ENCODE data around the gene TMEM254. TPM values are rescaled to one million over a fixed set of nuclear protein-coding genes. Genes with fewer than 3 reads are reported as not detected.

Gene TMEM254
- total and polyA plus RNA-seq, 2 of the 4 experiments (the other 2 are of a cell fraction): 4.7 to 10.7 TPM

GRCh38 chr10:80081026-80081425 is 2.6 kb downstream of the TMEM254 start:
- Histone ChIP-seq H3K4me3 (ENCODE audit: insufficient read depth, low read depth, low read length) (no peak overlapping the region), H4K20me1 (ENCODE audit: insufficient read depth, low read length) (no peaks in the 10 kb centered on the region), H3K18ac (ENCODE audit: low read depth, low read length) (no peak overlapping the region), H3K9me1 (ENCODE audit: insufficient read depth, low read length) (peaks cover 3% of the 10 kb centered on the region; the same call in 1 of the 2 replicates), H2BK5ac (ENCODE audit: low read depth, low read length, poor library complexity, severe bottlenecking) (no peak overlapping the region), H2AK5ac (ENCODE audit: low read depth, low read length) (no peak overlapping the region), H3K14ac (replicated peaks; ENCODE audit: low read depth, low read length) (no peak overlapping the region), H3K9me3 (ENCODE audit: control insufficient read depth, insufficient read depth, low read length) (no peaks in the 10 kb centered on the region), H2AK9ac (replicated peaks; ENCODE audit: low read depth, low read length, poor library complexity) (no peak overlapping the region), H3K4me2 (ENCODE audit: low read depth, low read length) (no peak overlapping the region), H2BK120ac (ENCODE audit: low read depth, low read length) (no peak overlapping the region), H3K9ac (ENCODE audit: low read depth, low read length) (no peak overlapping the region), H3K23ac (ENCODE audit: low read depth, low read length) (no peak overlapping the region), H2AFZ (replicated peaks; ENCODE audit: low read length, poor library complexity) (no peak overlapping the region), H3K27me3 (ENCODE audit: control insufficient read depth, insufficient read depth, low read length) (no peaks in the 10 kb centered on the region), H4K5ac (ENCODE audit: low read depth, low read length) (no peak overlapping the region), H3K79me1 (ENCODE audit: low read depth in 1 of 2, low read length in 2 of 2) (peaks cover 0 to 10% of the 10 kb centered on the region in 2 experiments; a peak in 3 of 4 replicates), H3K4me1 (ENCODE audit: control insufficient read depth, insufficient read depth, low read length) (no peaks in the 10 kb centered on the region), H3K56ac (ENCODE audit: extremely low read depth, insufficient read depth, low read length) (no peak overlapping the region), H4K8ac (ENCODE audit: low read depth in 2 of 2, low read length in 2 of 2) (no peak overlapping the region), H4K91ac (ENCODE audit: insufficient read depth, low read depth, low read length) (no peak overlapping the region), H2BK20ac (ENCODE audit: low read depth, low read length) (no peak overlapping the region), H3K36me3 (ENCODE audit: control insufficient read depth, insufficient read depth, low read length) (0 out of 2 replicates have a peak, but pooled peaks cover 1% of the 10 kb centered on the region), H3K27ac (ENCODE audit: insufficient read depth, low read length) (no peak overlapping the region), H3K4ac (ENCODE audit: low read depth, low read length) (no peak overlapping the region), H2BK15ac (ENCODE audit: low read depth, low read length) (no peak overlapping the region)
- intact Hi-C loops (cut with micrococcal nuclease) (no loop called here), in situ Hi-C loops (cut with MboI; ENCODE audit: low sequenced_read_pairs) (no loop called here), dilution Hi-C loops (cut with HindIII; ENCODE audit: low sequenced_read_pairs, unreplicated experiment) (no loop called here)
- BruUV-seq (replicated peaks): no TSS peak
- DNase-seq (no peak), ATAC-seq (ENCODE audit: low read depth) (no peak)
- no peak for TF ChIP-seq MAZ (IDR thresholded peaks at IDR 0.05; ENCODE audit: borderline replicate concordance, low read depth, low read length)
- TF ChIP-seq CHD1 (IDR thresholded peaks at IDR 0.05; ENCODE audit: low read depth, low read length): no peak
- TF ChIP-seq USF2 (IDR thresholded peaks at IDR 0.05; ENCODE audit: low read depth, low read length): no peak
- no peak for TF ChIP-seq NFE2L2 (IDR thresholded peaks at IDR 0.05; ENCODE audit: low read depth, low read length)
- TF ChIP-seq MXI1 (IDR thresholded peaks at IDR 0.05; ENCODE audit: borderline replicate concordance, low read depth, low read length): no peak
- no peak for TF ChIP-seq RFX5 (IDR thresholded peaks at IDR 0.05; ENCODE audit: low read depth, low read length)
- TF ChIP-seq BHLHE40 (IDR thresholded peaks at IDR 0.05; ENCODE audit: low read depth, low read length): no peak
- ChIA-PET POLR2A (ENCODE audit: unreplicated experiment) (no interaction called here), CTCF (no interaction called here)
- WGBS, 2 experiments (ENCODE audit: extremely low coverage in 2 of 2, insufficient read length in 1 of 2): no CpG with 5 or more reads among the region's 9 CpGs
